ENCODE data around the gene IGIP. TPM values are rescaled to one million over a fixed set of nuclear protein-coding genes. Genes with fewer than 3 reads are reported as not detected.

IGIP gene
- total RNA-seq, 1 donor, result 10.5 TPM

GRCh38 chr5:140113180-140113698, 12.5 kb upstream of the IGIP start:
- Histone ChIP-seq H4K20me1 (ENCODE audit: insufficient read depth, low read length) (peaks cover 65% of the 10 kb centered on the region), H3K9me3 (ENCODE audit: low read depth, low read length) (no peaks in the 10 kb centered on the region), H3K4me1 (ENCODE audit: insufficient read depth, low read length) (peaks cover 39% of the 10 kb centered on the region), H3K36me3 (ENCODE audit: insufficient read depth, low read length) (no peaks in the 10 kb centered on the region), H3K27me3 (ENCODE audit: insufficient read depth, low read length) (no peaks in the 10 kb centered on the region), H3K4me3 (ENCODE audit: insufficient read depth, low read length) (peak overlapping the region; percentile 82), H3K4me2 (ENCODE audit: insufficient read depth, low read length) (peak overlapping the region; percentile 94), H3K27ac (ENCODE audit: low read depth, low read length) (peak overlapping the region; percentile 72), H2AFZ (ENCODE audit: low read length) (peak overlapping the region; percentile 51), H3K79me2 (ENCODE audit: insufficient read depth, low read length) (peaks cover 96% of the 10 kb centered on the region)
- TF ChIP-seq, protein P1, sequence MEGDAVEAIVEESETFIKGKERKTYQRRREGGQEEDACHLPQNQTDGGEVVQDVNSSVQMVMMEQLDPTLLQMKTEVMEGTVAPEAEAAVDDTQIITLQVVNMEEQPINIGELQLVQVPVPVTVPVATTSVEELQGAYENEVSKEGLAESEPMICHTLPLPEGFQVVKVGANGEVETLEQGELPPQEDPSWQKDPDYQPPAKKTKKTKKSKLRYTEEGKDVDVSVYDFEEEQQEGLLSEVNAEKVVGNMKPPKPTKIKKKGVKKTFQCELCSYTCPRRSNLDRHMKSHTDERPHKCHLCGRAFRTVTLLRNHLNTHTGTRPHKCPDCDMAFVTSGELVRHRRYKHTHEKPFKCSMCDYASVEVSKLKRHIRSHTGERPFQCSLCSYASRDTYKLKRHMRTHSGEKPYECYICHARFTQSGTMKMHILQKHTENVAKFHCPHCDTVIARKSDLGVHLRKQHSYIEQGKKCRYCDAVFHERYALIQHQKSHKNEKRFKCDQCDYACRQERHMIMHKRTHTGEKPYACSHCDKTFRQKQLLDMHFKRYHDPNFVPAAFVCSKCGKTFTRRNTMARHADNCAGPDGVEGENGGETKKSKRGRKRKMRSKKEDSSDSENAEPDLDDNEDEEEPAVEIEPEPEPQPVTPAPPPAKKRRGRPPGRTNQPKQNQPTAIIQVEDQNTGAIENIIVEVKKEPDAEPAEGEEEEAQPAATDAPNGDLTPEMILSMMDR (IDR thresholded peaks at IDR 0.05; ENCODE audit: extremely low read depth, low read depth, low read length), result no peak
- peak; percentile 82 for DNase-seq (ENCODE audit: insufficient read length, low spot score, missing footprints)

GRCh38 chr5:140113699-140114263, 12.0 kb upstream of the IGIP start, which contains the start of gene PURA:
Gene PURA, plus strand, starts transcription at chr5:140114109. Its CDS starts 73 bp downstream, at chr5:140114182.
- TF ChIP-seq, protein P1 (IDR thresholded peaks at IDR 0.05; ENCODE audit: extremely low read depth, low read depth, low read length), result no peak
- no peaks in the 10 kb centered on the region for H3K27me3 ChIP-seq (ENCODE audit: insufficient read depth, low read length)
- peak; percentile 99 for DNase-seq (ENCODE audit: insufficient read length, low spot score, missing footprints)
- peaks cover 39% of the 10 kb centered on the region for H3K4me1 ChIP-seq (ENCODE audit: insufficient read depth, low read length)
- peak within 1 kb of the TSS; percentile 86 for H2AFZ ChIP-seq (ENCODE audit: low read length)
- peaks cover 64% of the 10 kb centered on the region for H4K20me1 ChIP-seq (ENCODE audit: insufficient read depth, low read length)
- H3K9me3 ChIP-seq (ENCODE audit: low read depth, low read length), result no peaks in the 10 kb centered on the region
- peak within 1 kb of the TSS; percentile 82 for H3K4me3 ChIP-seq (ENCODE audit: insufficient read depth, low read length)
- H3K27ac ChIP-seq (ENCODE audit: low read depth, low read length), result peak within 1 kb of the TSS; percentile 72
- no peaks in the 10 kb centered on the region for H3K36me3 ChIP-seq (ENCODE audit: insufficient read depth, low read length)
- peak within 1 kb of the TSS; percentile 94 for H3K4me2 ChIP-seq (ENCODE audit: insufficient read depth, low read length)
- H3K79me2 ChIP-seq (ENCODE audit: insufficient read depth, low read length), result peaks cover 96% of the 10 kb centered on the region

- Histone ChIP-seq H3K27me3 (ENCODE audit: insufficient read depth, low read length) (no peaks in the 10 kb centered on the region), H4K20me1 (ENCODE audit: insufficient read depth, low read length) (peaks cover 60% of the 10 kb centered on the region), H3K4me3 (ENCODE audit: insufficient read depth, low read length) (peak overlapping the region; percentile 82), H3K79me2 (ENCODE audit: insufficient read depth, low read length) (peaks cover 92% of the 10 kb centered on the region), H2AFZ (ENCODE audit: low read length) (peak overlapping the region; percentile 86), H3K9me3 (ENCODE audit: low read depth, low read length) (no peaks in the 10 kb centered on the region), H3K4me1 (ENCODE audit: insufficient read depth, low read length) (peaks cover 33% of the 10 kb centered on the region), H3K36me3 (ENCODE audit: insufficient read depth, low read length) (no peaks in the 10 kb centered on the region), H3K4me2 (ENCODE audit: insufficient read depth, low read length) (peak overlapping the region; percentile 94), H3K27ac (ENCODE audit: low read depth, low read length) (peak overlapping the region; percentile 67)
- TF ChIP-seq, protein P1 (IDR thresholded peaks at IDR 0.05; ENCODE audit: extremely low read depth, low read depth, low read length), result no peak
- peak; percentile 76 for DNase-seq (ENCODE audit: insufficient read length, low spot score, missing footprints)
Observed at GRCh38 chr5:140114341-140115185, 11.2 kb upstream of the IGIP start.

GRCh38 chr5:140115186-140115500, 10.6 kb upstream of the IGIP start:
- Histone ChIP-seq H3K27ac (ENCODE audit: low read depth, low read length) (no peak overlapping the region), H2AFZ (ENCODE audit: low read length) (no peak overlapping the region), H3K4me3 (ENCODE audit: insufficient read depth, low read length) (peak overlapping the region; percentile 82), H3K36me3 (ENCODE audit: insufficient read depth, low read length) (no peaks in the 10 kb centered on the region), H3K4me2 (ENCODE audit: insufficient read depth, low read length) (peak overlapping the region; percentile 94), H4K20me1 (ENCODE audit: insufficient read depth, low read length) (peaks cover 63% of the 10 kb centered on the region), H3K9me3 (ENCODE audit: low read depth, low read length) (no peaks in the 10 kb centered on the region), H3K79me2 (ENCODE audit: insufficient read depth, low read length) (peaks cover 92% of the 10 kb centered on the region), H3K27me3 (ENCODE audit: insufficient read depth, low read length) (no peaks in the 10 kb centered on the region), H3K4me1 (ENCODE audit: insufficient read depth, low read length) (peaks cover 27% of the 10 kb centered on the region)
- TF ChIP-seq, protein P1 (IDR thresholded peaks at IDR 0.05; ENCODE audit: extremely low read depth, low read depth, low read length), result no peak
- no peak for DNase-seq (ENCODE audit: insufficient read length, low spot score, missing footprints)

All from osteoblast (primary cell).